ENCODE measurements around the gene RASSF5.

Gene RASSF5

GRCh38 chr1:206518206-206518605 is 10.9 kb downstream of the RASSF5 start:
- DNase-seq, result no peak

GRCh38 chr1:206518743-206519142 is 11.4 kb downstream of the RASSF5 start:
- DNase-seq, result no peak

DNA sequence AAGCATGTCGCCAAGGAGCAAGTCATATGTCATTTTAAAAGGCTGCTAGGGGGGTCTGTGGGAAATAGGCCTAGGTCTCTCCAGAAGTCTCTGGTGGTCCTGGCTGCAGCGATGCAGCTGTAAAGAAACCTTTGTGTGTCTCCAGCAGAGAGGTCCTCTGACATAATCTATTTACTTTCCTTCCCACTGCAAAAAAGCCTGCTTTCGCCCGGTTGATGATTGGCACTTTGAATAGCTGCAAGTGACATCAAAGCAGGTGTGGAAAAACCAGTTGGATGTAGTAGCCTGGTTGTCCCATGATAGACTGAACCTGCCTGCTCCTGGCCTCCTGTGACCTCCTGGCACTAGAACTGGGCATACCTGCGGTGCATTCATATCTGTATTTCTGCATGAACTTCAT is 13.8 kb downstream of the RASSF5 start:
- no peak for DNase-seq

GRCh38 chr1:206521694-206522402 is 14.5 kb downstream of the RASSF5 start:
- DNase-seq, result no peak

DNA sequence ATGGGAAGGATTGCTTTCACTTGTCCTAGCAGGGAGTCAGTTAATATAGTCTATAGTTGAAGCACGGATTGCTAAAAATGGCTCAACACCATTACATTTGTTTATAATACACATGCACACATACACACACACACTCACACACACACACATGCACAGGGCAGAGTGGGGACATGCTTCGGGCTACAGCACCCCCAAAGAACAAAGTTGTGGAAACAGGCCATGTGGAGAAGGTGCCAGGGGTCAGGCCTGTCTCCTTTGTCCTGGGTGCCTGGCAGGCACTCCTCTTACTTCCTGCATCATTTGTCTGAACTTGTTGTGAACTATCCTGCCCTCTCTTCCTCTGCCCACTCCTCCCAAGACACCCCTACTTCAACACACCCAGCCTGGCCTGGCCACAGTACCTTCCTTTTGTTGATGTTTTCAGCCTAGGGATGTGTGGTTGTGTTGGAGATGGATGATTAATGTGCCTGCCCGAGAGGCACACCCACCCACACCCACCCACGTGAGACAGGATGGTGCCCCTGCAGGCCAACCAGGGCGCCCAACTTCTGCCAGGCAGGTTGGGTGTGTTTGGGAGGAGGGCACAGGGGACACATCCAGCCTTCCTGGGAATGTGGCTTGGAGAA is 17.5 kb downstream of the RASSF5 start:
- DNase-seq, result peak in 1 of 3 donors; percentile 30

GRCh38 chr1:206526064-206526911 is 19.0 kb downstream of the RASSF5 start:
- no peak for DNase-seq

DNA sequence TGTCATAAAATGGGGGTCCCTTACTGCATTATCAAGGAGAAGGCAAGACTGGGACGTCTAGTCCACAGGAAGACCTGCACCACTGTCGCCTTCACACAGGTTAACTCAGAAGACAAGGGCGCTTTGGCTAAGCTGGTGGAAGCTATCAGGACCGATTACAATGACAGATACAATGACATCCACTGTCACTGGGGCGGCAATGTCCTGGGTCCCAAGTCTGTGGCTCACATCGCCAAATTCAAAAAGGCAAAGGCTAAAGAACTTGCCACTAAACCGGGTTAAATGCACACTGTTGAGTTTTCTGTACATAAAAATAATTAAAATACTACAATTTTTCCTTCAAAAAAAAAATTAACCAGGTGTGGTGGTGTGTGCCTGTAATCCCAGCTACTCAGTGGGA is 22.1 kb downstream of the RASSF5 start:
- no peak for DNase-seq

GRCh38 chr1:206532368-206532767 is 25.0 kb downstream of the RASSF5 start:
- DNase-seq, result no peak

DNA sequence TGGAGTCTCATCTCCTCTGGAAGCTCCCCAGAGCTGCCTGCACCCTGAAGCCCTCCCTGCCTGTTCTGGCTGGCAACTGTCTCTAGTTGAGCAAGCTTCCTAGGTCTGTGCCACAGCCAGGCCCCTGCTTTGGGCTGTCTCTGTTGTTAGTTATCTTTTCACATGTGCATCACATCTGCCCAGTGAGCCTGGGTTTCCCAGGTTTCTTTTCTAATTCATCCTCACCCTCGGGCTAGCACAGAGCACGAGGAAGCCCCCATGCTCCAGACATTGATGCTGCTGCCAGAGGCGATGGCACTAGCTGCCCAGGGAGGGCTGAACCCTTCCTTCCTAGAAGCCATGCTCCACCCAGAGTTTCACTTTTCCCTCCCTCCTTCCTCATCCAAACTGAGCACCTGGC is 27.2 kb downstream of the RASSF5 start:
- DNase-seq, result no peak

DNA sequence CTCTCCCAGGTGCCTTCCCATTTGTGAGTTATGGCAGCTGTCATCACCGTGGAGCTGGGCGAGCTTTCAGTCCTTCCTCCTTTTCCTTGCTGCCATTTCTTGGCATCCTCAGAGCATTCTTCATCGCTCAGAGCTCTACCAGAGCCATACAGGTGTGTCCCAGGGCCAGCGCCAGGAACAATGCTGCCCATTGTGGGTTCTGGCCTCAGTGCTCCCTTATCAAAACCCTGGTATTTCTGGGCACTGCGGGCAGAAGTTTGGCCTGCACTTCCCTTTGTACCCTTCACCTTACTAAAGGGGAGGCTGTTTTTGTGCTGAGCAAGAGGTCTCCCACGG is 28.5 kb downstream of the RASSF5 start:
- no peak for DNase-seq

DNA sequence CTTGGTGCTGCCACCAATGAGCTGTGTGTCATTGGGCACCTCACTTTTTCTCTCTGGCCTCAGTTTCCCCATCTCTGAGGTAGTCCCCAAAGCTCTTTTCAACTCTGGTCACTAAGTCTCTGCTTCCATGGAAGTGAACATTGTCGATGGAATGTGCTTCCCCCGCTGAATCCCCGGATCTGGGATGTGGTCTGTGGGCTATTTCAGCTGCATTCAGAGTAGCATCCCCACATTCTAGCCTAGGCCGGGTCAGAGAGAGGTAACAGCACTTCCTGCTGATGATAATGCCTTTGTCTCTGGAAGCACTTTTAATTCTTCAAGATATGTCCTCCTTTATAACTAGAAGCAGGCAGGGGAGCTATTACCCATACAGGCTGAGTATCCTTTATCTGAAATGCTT is 29.8 kb downstream of the RASSF5 start:
- no peak for DNase-seq

- peak; percentile 55 to 57 (median 56) for DNase-seq
Observed at GRCh38 chr1:206538086-206538770, 30.9 kb downstream of the RASSF5 start.

GRCh38 chr1:206538901-206539640 is 31.7 kb downstream of the RASSF5 start:
- no peak for DNase-seq

GRCh38 chr1:206540044-206540780 is 32.9 kb downstream of the RASSF5 start:
- DNase-seq, result no peak

DNA sequence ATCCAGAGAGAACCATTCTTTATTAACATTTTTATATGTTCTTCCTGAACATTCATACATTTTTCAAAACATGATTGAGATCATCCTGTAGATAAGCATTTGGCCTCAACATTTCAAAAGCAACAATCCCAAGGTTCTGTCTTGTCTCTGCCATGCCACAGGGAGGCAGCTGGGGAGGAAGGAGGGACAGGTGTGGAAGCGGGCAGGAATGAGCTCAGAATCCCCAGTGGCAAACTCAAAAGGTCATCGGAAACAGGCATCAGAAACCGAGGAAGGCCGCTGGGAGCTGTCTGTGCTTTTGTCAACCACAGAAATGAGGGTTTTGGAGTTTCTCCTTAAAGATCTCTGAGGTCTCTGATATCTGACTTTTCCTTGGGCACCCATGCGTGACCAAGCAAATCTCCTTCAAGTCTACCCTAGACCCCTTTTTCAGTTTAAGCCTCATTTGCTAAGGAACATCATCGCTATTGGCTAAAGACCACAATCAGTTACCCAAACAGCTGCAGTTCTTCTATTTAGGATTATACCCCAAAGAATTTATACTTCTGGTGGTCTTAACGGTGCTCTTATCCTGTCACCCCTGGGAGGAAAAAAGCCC is 34.0 kb downstream of the RASSF5 start:
- no peak for DNase-seq

- DNase-seq, result peak; percentile 62 to 76 (median 74)
Observed at GRCh38 chr1:206544562-206545257, 37.4 kb downstream of the RASSF5 start.

DNA sequence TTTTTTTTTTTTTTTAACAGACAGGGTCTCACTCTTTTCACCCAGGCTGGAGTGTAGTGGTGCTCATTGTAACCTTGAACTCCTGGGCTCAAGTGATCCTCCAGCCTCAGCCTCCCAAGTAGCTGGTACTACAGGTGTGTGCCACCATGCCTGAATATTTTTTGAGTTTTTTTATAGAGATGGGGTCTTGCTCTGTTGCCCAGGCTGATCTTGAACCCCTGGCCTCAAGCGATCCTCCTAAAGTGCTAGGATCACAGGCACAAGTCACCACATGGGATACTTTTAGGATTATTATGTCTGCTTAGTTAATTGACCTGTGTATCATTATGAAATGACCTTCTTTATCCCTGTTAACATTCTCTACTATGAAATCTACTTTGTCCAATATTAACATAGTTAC is 38.0 kb downstream of the RASSF5 start:
- no peak for DNase-seq

GRCh38 chr1:206547104-206547503 is 39.8 kb downstream of the RASSF5 start:
- DNase-seq, result no peak

DNA sequence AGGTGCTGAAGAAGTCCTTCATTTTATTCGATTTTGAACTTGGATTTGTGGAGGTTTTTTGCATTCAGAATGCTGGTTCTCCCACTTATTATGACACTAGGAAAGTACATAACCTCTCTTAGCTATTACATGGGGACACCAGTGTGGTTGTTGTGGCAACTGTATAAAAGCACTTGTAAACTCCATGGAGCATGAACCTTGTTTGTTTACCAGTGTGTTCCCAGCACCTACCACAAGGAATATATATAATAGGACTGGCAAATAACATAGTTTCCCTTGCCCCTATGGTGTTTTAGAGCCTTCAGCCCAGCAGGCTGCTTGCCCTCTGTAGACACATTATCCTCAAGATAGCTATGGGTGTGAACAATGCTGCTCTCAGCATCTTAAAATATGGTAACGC is 43.1 kb downstream of the RASSF5 start:
- no peak for DNase-seq

GRCh38 chr1:206551296-206551985 is 44.1 kb downstream of the RASSF5 start:
- DNase-seq, result no peak

Data from suppressor macrophage treated with lipopolysaccharide for 1 hour (primary cell).